SK-N-SH (cell line): ENCODE data around the gene IRF1. TPM values are rescaled to one million over a fixed set of nuclear protein-coding genes. Genes with fewer than 3 reads are reported as not detected.

Experiments
- CTCF ChIA-PET: fragments of 300-600, 350-600 bp; formaldehyde crosslinking; extraction: SDS; loops from one replicate; lab custom pipeline; 2021; lab: Yijun Ruan, JAX
- POLR2A ChIA-PET: fragments of 350-600 bp; sonication (Branson Sonifier 250); formaldehyde crosslinking; extraction: SDS; loops from one replicate; lab custom pipeline; 2020; ENCODE audit warnings: antibody characterized with exemption, inconsistent platforms; lab: Yijun Ruan, JAX
- DNase-seq: peaks from one replicate; pipeline ENCODE4 v3.0.0; 2012
- H2AFZ ChIP-seq: fragments of 200-600 bp; sonication (generic); 2 replicates; pipeline ENCODE4 v1.8.1; 2016; ENCODE audit warnings: antibody characterized with exemption, mild to moderate bottlenecking, low read depth
- H3F3A ChIP-seq: fragments of 200-600 bp; sonication (generic); replicated peaks from 2 replicates; pipeline ENCODE3; 2016; ENCODE audit warnings: antibody characterized with exemption, mild to moderate bottlenecking; ENCODE audit not compliant: insufficient read depth
- H3K27ac ChIP-seq, 2 experiments: fragments of 200-500 bp in 1 of 2; fragments of 200-600 bp in 1 of 2; sonication (Bioruptor generic) in 1 of 2; sonication (generic), shearing (Covaris generic) in 1 of 2; 2 replicates each; pipeline versions ENCODE4 v1.5.1 to v1.6.1; 2014 to 2016; ENCODE audit warnings: low read depth in 2 of 2, inconsistent platforms in 1 of 2, low read length in 1 of 2, mild to moderate bottlenecking in 1 of 2, mixed read lengths in 1 of 2
- H3K27me3 ChIP-seq: fragments of 200-600 bp; sonication (generic), shearing (Covaris generic); 2 replicates; pipeline ENCODE4 v1.6.1; 2016; ENCODE audit warnings: mixed run types; ENCODE audit not compliant: insufficient read depth
- H3K36me3 ChIP-seq, 2 experiments: fragments of 200-500 bp in 1 of 2; fragments of 200-600 bp in 1 of 2; sonication (Bioruptor generic) in 1 of 2; sonication (generic) in 1 of 2; replicated peaks in 1 of 2; 2 replicates each; pipeline versions ENCODE3 to v1.5.1; 2014 to 2016; ENCODE audit warnings: low read length in 1 of 2, mild to moderate bottlenecking in 1 of 2; ENCODE audit not compliant: insufficient read depth in 2 of 2, control insufficient read depth in 1 of 2
- H3K4me1 ChIP-seq, 2 experiments: fragments of 200-500 bp in 1 of 2; fragments of 200-600 bp in 1 of 2; sonication (Bioruptor generic) in 1 of 2; sonication (generic), shearing (Covaris generic) in 1 of 2; 2 replicates each; pipeline versions ENCODE4 v1.5.1 to v1.6.1; 2014 to 2016; ENCODE audit warnings: low read depth in 1 of 2, low read length in 1 of 2, mixed run types in 1 of 2; ENCODE audit not compliant: insufficient read depth in 2 of 2, control insufficient read depth in 1 of 2
- H3K4me2 ChIP-seq: fragments of 200-600 bp; sonication (generic), shearing (Covaris generic); 2 replicates; pipeline ENCODE4 v1.6.1; 2017; ENCODE audit warnings: mixed run types
- H3K4me3 ChIP-seq, 2 experiments: fragments of 200-500 bp in 1 of 2; fragments of 200-600 bp in 1 of 2; sonication (Bioruptor generic) in 1 of 2; sonication (generic), shearing (Covaris generic) in 1 of 2; 2 replicates each; pipeline versions ENCODE4 v1.5.1 to v1.8.1; 2014 to 2016; ENCODE audit warnings: low read depth in 2 of 2, inconsistent platforms in 1 of 2, low read length in 1 of 2, mild to moderate bottlenecking in 1 of 2, mixed read lengths in 1 of 2, moderate library complexity in 1 of 2
- H3K79me2 ChIP-seq: fragments of 200-600 bp; sonication (generic); 2 replicates; pipeline ENCODE4 v1.8.1; 2017; ENCODE audit warnings: mild to moderate bottlenecking; ENCODE audit not compliant: insufficient read depth
- H3K9ac ChIP-seq: fragments of 200-600 bp; sonication (generic); 2 replicates; pipeline ENCODE4 v1.6.1; 2017; ENCODE audit warnings: mixed run types
- H3K9me2 ChIP-seq: fragments of 200-600 bp; sonication (generic); 2 replicates; pipeline ENCODE4 v1.6.1; 2017; ENCODE audit warnings: mixed run types
- H3K9me3 ChIP-seq: fragments of 200-600 bp; sonication (generic); 2 replicates; pipeline ENCODE4 v1.6.1; 2017; ENCODE audit warnings: mixed run types, mild to moderate bottlenecking, moderate library complexity
- H4K20me1 ChIP-seq: fragments of 200-600 bp; sonication (generic); 2 replicates; pipeline ENCODE4 v1.6.1; 2017; ENCODE audit warnings: mild to moderate bottlenecking, mixed run types; ENCODE audit not compliant: insufficient read depth
- CHD2 ChIP-seq: fragments of 150-350 bp; IDR thresholded peaks from 2 replicates; pipeline ENCODE4 v1.6.1; 2018; ENCODE audit warnings: low read length; ENCODE audit not compliant: partially characterized antibody
- ELF1 ChIP-seq: IDR thresholded peaks from 2 replicates; pipeline ENCODE4 v1.4.0; 2012
- EZH2phosphoT487 ChIP-seq: fragments of 200-600 bp; sonication (generic); IDR thresholded peaks from 2 replicates; pipeline ENCODE4 v1.6.1; 2017; ENCODE audit warnings: low read depth, mixed run types, mild to moderate bottlenecking, antibody characterized with exemption, moderate library complexity, borderline replicate concordance
- JUND ChIP-seq: IDR thresholded peaks from 2 replicates; pipeline ENCODE4 v1.4.0; 2012
- RCOR1 ChIP-seq: fragments of 150-350 bp; IDR thresholded peaks from 2 replicates; pipeline ENCODE4 v1.6.1; 2017; ENCODE audit warnings: antibody characterized with exemption, low read length
- RXRA ChIP-seq: IDR thresholded peaks from 2 replicates; pipeline ENCODE4 v1.4.0; 2012; ENCODE audit warnings: low read depth, mild to moderate bottlenecking, borderline replicate concordance
- SIN3A ChIP-seq: IDR thresholded peaks from 2 replicates; pipeline ENCODE4 v1.6.1; 2012; ENCODE audit warnings: low read depth, mild to moderate bottlenecking, low read length, moderate library complexity, borderline replicate concordance
- TCF12 ChIP-seq: IDR thresholded peaks from 2 replicates; pipeline ENCODE4 v1.4.0; 2012
- USF1 ChIP-seq: IDR thresholded peaks from 2 replicates; pipeline ENCODE4 v1.4.0; 2012; ENCODE audit warnings: low read depth, borderline replicate concordance
- WGBS: methylation state at CpG from one replicate; pipeline ENCODE4 v1.1.6; 2017; ENCODE audit warnings: low lambda C conversion rate; 5-methylcytosine and 5-hydroxymethylcytosine counted together
- polyA plus RNA-seq, 3 experiments: library from polyadenylated mRNA; depleted of rRNA; stranded (reverse); fragments of >200 nt; gene quantifications; 2 replicates each; pipeline ENCODE4 v1.2.3, GENCODE V29; 2012
- TF ChIP-seq, protein P1 (sequence below): IDR thresholded peaks from 2 replicates; pipeline ENCODE4 v1.6.1; 2012; ENCODE audit warnings: mild to moderate bottlenecking, low read depth, low read length, moderate library complexity
- TF ChIP-seq, protein P2 (sequence below): IDR thresholded peaks from 2 replicates; pipeline ENCODE4 v1.4.0; 2012; ENCODE audit warnings: low read depth
- TF ChIP-seq, protein P3 (sequence below): IDR thresholded peaks from 2 replicates; pipeline ENCODE4; 2012

The IRF1 gene
- polyA plus RNA-seq, 1 of the 3 experiments (the other 2 are of a cell fraction) = 15.2 TPM

DNA sequence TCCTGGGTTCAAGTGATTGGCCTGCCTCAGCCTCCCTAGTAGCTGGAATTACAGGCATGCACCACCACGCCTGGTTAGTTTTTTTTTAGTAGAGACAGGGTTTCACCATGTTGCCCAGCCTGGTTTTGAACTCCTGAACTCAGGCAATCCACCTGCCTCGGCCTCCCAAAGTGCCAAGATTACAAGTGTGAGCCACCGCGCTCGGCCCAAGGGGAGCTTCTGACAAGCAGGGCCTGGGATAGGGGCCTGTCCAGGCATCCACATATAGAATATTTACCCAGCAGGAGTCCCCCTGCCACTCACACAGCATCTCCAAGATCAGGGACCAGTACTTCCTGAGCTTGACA, 10.1 kb downstream of the IRF1 start:
- Histone ChIP-seq H3K4me1 (peaks cover 0 to 20% of the 10 kb centered on the region in 2 experiments; a peak in 1 of 4 replicates), H3K9me3 (no peaks in the 10 kb centered on the region), H3K36me3 (peaks cover 13 to 22% of the 10 kb centered on the region in 2 experiments), H2AFZ (no peak overlapping the region), H3K9me2 (no peaks in the 10 kb centered on the region), H3K27me3 (no peaks in the 10 kb centered on the region), H4K20me1 (no peaks in the 10 kb centered on the region), H3K27ac (no peak overlapping the region), H3K4me3 (no peak overlapping the region), H3F3A (peaks cover 3% of the 10 kb centered on the region), H3K4me2 (no peak overlapping the region), H3K79me2 (no peaks in the 10 kb centered on the region), H3K9ac (no peak overlapping the region)
- ChIA-PET POLR2A (no interaction called here), CTCF (interaction anchor here (1.0 to 3.0 kb wide), 5 partner anchors 9 to 94 kb away, joined by 3 to 12 read pairs (median 6); partner anchors contain the start of gene IRF1)
- DNase-seq = no peak
- 93% methylated on average over 5 of the region's 5 CpGs for WGBS
- TF ChIP-seq, protein P1, sequence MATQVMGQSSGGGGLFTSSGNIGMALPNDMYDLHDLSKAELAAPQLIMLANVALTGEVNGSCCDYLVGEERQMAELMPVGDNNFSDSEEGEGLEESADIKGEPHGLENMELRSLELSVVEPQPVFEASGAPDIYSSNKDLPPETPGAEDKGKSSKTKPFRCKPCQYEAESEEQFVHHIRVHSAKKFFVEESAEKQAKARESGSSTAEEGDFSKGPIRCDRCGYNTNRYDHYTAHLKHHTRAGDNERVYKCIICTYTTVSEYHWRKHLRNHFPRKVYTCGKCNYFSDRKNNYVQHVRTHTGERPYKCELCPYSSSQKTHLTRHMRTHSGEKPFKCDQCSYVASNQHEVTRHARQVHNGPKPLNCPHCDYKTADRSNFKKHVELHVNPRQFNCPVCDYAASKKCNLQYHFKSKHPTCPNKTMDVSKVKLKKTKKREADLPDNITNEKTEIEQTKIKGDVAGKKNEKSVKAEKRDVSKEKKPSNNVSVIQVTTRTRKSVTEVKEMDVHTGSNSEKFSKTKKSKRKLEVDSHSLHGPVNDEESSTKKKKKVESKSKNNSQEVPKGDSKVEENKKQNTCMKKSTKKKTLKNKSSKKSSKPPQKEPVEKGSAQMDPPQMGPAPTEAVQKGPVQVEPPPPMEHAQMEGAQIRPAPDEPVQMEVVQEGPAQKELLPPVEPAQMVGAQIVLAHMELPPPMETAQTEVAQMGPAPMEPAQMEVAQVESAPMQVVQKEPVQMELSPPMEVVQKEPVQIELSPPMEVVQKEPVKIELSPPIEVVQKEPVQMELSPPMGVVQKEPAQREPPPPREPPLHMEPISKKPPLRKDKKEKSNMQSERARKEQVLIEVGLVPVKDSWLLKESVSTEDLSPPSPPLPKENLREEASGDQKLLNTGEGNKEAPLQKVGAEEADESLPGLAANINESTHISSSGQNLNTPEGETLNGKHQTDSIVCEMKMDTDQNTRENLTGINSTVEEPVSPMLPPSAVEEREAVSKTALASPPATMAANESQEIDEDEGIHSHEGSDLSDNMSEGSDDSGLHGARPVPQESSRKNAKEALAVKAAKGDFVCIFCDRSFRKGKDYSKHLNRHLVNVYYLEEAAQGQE = no peak

DNA sequence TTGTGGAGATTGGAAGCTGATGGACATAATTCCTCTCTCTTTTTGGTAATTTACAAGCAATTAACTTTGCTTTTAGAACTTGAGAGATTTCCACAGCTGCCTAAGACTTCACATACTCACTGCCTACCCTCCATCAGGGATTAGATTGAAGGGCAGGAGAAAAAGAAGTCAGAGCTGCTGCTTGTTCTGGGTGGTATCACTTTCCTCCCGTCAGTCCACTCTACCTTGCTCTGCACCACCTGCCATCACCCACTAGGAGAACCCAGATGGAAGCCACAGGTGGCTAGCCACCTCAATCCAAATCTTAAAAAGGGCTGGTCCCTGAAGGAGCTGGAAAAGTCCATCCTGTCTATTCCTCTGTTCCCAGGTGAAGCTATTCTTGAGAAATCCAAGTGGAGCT, 10.5 kb downstream of the IRF1 start:
- TF ChIP-seq, protein P2, sequence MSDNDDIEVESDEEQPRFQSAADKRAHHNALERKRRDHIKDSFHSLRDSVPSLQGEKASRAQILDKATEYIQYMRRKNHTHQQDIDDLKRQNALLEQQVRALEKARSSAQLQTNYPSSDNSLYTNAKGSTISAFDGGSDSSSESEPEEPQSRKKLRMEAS = no peak
- TF ChIP-seq EZH2phosphoT487 (no peak), SIN3A (no peak), USF1 (no peak), JUND (no peak), ELF1 (no peak), RCOR1 (no peak), RXRA (no peak), CHD2 (no peak), TCF12 (no peak)
- TF ChIP-seq, protein P3, sequence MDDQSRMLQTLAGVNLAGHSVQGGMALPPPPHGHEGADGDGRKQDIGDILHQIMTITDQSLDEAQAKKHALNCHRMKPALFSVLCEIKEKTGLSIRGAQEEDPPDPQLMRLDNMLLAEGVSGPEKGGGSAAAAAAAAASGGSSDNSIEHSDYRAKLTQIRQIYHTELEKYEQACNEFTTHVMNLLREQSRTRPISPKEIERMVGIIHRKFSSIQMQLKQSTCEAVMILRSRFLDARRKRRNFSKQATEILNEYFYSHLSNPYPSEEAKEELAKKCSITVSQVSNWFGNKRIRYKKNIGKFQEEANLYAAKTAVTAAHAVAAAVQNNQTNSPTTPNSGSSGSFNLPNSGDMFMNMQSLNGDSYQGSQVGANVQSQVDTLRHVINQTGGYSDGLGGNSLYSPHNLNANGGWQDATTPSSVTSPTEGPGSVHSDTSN = no peak
- TF ChIP-seq, all 33 proteins: peak for 0
- Histone ChIP-seq H3K4me1 (peaks cover 0 to 21% of the 10 kb centered on the region in 2 experiments; a peak in 1 of 4 replicates), H3K27ac (no peak overlapping the region), H3K4me2 (no peak overlapping the region), H3K9me3 (no peaks in the 10 kb centered on the region), H4K20me1 (no peaks in the 10 kb centered on the region), H3K4me3 (no peak overlapping the region), H3K9me2 (no peaks in the 10 kb centered on the region), H2AFZ (no peak overlapping the region), H3K79me2 (no peaks in the 10 kb centered on the region), H3K27me3 (no peaks in the 10 kb centered on the region), H3F3A (peaks cover 3% of the 10 kb centered on the region), H3K36me3 (peaks cover 13 to 22% of the 10 kb centered on the region in 2 experiments), H3K9ac (no peak overlapping the region)
- ChIA-PET CTCF (interaction anchor here (0.7 to 3.0 kb wide), 8 partner anchors 10 to 94 kb away, joined by 3 to 12 read pairs (median 4); partner anchors contain the start of gene IRF1), POLR2A (no interaction called here)
- DNase-seq = no peak
- whole genome bisulfite sequencing = 93% methylated on average over 1 of the region's 1 CpG
